Parathyroid adenoma (tissue), 2 donors: Measurements from ENCODE around the gene SIGLEC7.
A peak's percentile ranks its signal among the peaks of the same experiment; 100 is the strongest.

Experiments
- H2AFZ ChIP-seq: fragments of 300-600 bp; sonication (generic); one replicate; pipeline ENCODE4 v1.7.0; 2017; ENCODE audit warnings: antibody characterized with exemption, mild to moderate bottlenecking
- H3K27ac ChIP-seq: fragments of 300-600 bp; sonication (generic); one replicate; pipeline ENCODE4 v1.7.0; 2017
- H3K27me3 ChIP-seq: fragments of 300-600 bp; sonication (generic); one replicate; pipeline ENCODE4 v1.7.0; 2017; ENCODE audit warnings: low read length; ENCODE audit not compliant: control insufficient read depth, insufficient read depth
- H3K36me3 ChIP-seq: fragments of 300-600 bp; sonication (generic); one replicate; pipeline ENCODE4 v1.7.0; 2017; ENCODE audit warnings: low read length; ENCODE audit not compliant: control insufficient read depth, insufficient read depth
- H3K4me1 ChIP-seq: fragments of 300-600 bp; sonication (generic); one replicate; pipeline ENCODE4 v1.7.0; 2017; ENCODE audit warnings: control low read depth
- H3K4me2 ChIP-seq: fragments of 300-600 bp; sonication (generic); one replicate; pipeline ENCODE4 v1.7.0; 2017; ENCODE audit warnings: low read length
- H3K4me3 ChIP-seq: fragments of 300-600 bp; sonication (generic); one replicate; pipeline ENCODE4 v1.7.0; 2017; ENCODE audit warnings: low read depth, low read length
- H3K79me2 ChIP-seq: fragments of 300-600 bp; sonication (generic); one replicate; pipeline ENCODE4 v1.7.0; 2017; ENCODE audit warnings: control low read depth
- H3K9ac ChIP-seq: fragments of 300-600 bp; sonication (generic); one replicate; pipeline ENCODE4 v1.7.0; 2017; ENCODE audit warnings: mild to moderate bottlenecking
- H3K9me3 ChIP-seq: fragments of 300-600 bp; sonication (generic); one replicate; pipeline ENCODE4 v1.7.0; 2017; ENCODE audit warnings: low read length; ENCODE audit not compliant: control insufficient read depth
- TF ChIP-seq, protein P1 (sequence below): fragments of 300-600 bp; sonication (generic); IDR thresholded peaks from one replicate; pipeline ENCODE4 v1.7.0; 2017; ENCODE audit warnings: antibody characterized with exemption, mild to moderate bottlenecking
- donor health status: primary hyperparathyroidism.

SIGLEC7 gene

GRCh38 chr19:51107406-51108065, 34.6 kb upstream of the SIGLEC7 start:
- Histone ChIP-seq H3K4me3 (peak overlapping the region; percentile 96), H3K4me2 (peak overlapping the region; percentile 99), H3K36me3 (no peaks in the 10 kb centered on the region), H3K4me1 (peaks cover 20% of the 10 kb centered on the region), H3K79me2 (peaks cover 36% of the 10 kb centered on the region), H3K27ac (peak overlapping the region; percentile 78), H2AFZ (peak overlapping the region; percentile 91), H3K9me3 (no peaks in the 10 kb centered on the region), H3K9ac (peak overlapping the region; percentile 70), H3K27me3 (no peaks in the 10 kb centered on the region)
- TF ChIP-seq, protein P1, sequence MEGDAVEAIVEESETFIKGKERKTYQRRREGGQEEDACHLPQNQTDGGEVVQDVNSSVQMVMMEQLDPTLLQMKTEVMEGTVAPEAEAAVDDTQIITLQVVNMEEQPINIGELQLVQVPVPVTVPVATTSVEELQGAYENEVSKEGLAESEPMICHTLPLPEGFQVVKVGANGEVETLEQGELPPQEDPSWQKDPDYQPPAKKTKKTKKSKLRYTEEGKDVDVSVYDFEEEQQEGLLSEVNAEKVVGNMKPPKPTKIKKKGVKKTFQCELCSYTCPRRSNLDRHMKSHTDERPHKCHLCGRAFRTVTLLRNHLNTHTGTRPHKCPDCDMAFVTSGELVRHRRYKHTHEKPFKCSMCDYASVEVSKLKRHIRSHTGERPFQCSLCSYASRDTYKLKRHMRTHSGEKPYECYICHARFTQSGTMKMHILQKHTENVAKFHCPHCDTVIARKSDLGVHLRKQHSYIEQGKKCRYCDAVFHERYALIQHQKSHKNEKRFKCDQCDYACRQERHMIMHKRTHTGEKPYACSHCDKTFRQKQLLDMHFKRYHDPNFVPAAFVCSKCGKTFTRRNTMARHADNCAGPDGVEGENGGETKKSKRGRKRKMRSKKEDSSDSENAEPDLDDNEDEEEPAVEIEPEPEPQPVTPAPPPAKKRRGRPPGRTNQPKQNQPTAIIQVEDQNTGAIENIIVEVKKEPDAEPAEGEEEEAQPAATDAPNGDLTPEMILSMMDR, result no peak

DNA sequence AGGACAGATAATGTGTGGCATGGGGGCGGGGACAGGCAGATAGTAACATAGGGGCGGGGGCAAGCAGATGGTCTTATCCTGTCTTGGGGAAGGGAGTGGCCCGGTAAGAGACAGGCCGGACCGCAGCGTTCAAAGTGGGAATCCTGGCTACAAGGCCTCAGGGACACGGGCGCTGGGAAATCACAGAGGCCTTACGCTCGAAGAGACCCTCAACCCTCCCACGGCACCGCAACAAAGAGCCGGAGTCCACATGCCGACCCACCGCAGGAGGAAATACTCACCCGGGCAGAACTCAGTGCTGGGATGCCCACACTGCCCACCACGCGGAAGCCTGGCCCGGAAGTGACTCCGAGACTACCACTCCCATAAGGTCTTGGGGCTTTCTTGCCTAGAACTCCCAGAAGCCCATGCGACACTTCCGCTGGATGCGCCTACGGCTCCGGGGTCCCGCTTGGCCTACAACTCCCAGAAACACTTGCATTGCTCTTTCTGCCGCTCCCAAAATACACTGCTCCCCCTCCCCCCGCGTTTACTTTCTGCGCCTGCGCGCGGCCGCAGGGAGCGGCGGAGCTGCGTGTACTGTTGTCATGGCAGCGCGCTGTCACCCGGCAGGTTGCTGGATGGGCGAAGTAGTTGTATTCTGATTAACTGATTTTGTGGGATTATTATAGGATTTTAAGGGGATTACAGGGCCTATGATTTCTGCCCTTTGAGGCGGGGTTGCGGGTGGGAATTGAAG, 33.9 kb upstream of the SIGLEC7 start, which contains the start of gene CTU1:
TSS of gene CTU1 (minus strand) at position 344 of the 739 bp plus-strand sequence. CDS start 3,840 bp downstream, outside the sequence.
- Histone ChIP-seq H3K4me1 (peaks cover 24% of the 10 kb centered on the region), H3K79me2 (peaks cover 36% of the 10 kb centered on the region), H3K9ac (peak within 1 kb of the TSS; percentile 70), H3K4me2 (peak within 1 kb of the TSS; percentile 99), H3K27me3 (no peaks in the 10 kb centered on the region), H3K4me3 (peak within 1 kb of the TSS; percentile 96), H3K36me3 (no peaks in the 10 kb centered on the region), H3K27ac (peak within 1 kb of the TSS; percentile 78), H2AFZ (peak within 1 kb of the TSS; percentile 91), H3K9me3 (no peaks in the 10 kb centered on the region)
- TF ChIP-seq, protein P1, result no peak

- Histone ChIP-seq H3K4me2 (peak overlapping the region; percentile 98), H3K9me3 (no peaks in the 10 kb centered on the region), H2AFZ (peak overlapping the region; percentile 91), H3K9ac (no peak overlapping the region), H3K4me3 (peak overlapping the region; percentile 96), H3K27ac (peak overlapping the region; percentile 78), H3K27me3 (no peaks in the 10 kb centered on the region), H3K36me3 (no peaks in the 10 kb centered on the region), H3K4me1 (peaks cover 24% of the 10 kb centered on the region), H3K79me2 (peaks cover 32% of the 10 kb centered on the region)
- TF ChIP-seq, protein P1, result no peak
Observed at GRCh38 chr19:51108805-51109146, 33.3 kb upstream of the SIGLEC7 start.

- H3K36me3 ChIP-seq, result no peaks in the 10 kb centered on the region
- no peak overlapping the region for H3K4me2 ChIP-seq
- H3K4me3 ChIP-seq, result no peak overlapping the region
- no peaks in the 10 kb centered on the region for H3K27me3 ChIP-seq
- no peaks in the 10 kb centered on the region for H3K9me3 ChIP-seq
- TF ChIP-seq, protein P1, result no peak
- H3K79me2 ChIP-seq, result peaks cover 20% of the 10 kb centered on the region
- no peak overlapping the region for H2AFZ ChIP-seq
- peaks cover 24% of the 10 kb centered on the region for H3K4me1 ChIP-seq
- H3K27ac ChIP-seq, result no peak overlapping the region
- H3K9ac ChIP-seq, result no peak overlapping the region
Observed at GRCh38 chr19:51110666-51110971, 31.5 kb upstream of the SIGLEC7 start.
